Adrenal gland (tissue), 5 donors: ENCODE results near the gene ZSCAN18.

Source experiments
- CTCF ChIP-seq, 6 experiments: fragments of 450-650 bp in 4 of 6; fragments of 200-600 bp in 2 of 6; sonication (generic) in 1 of 6; IDR thresholded peaks; 1 replicate in 5 of 6; 2 replicates in 1 of 6; pipeline versions ENCODE4 v1.5.1 to v1.8.0; 2016 to 2021; ENCODE audit warnings: antibody characterized with exemption in 6 of 6, mild to moderate bottlenecking in 2 of 6, moderate library complexity in 1 of 6
- POLR2A ChIP-seq, 2 donors: fragments of 450-650 bp; IDR thresholded peaks; one replicate each; pipeline ENCODE4 v1.6.1; 2017; ENCODE audit warnings: antibody characterized with exemption in 2 of 2, mild to moderate bottlenecking in 2 of 2, moderate library complexity in 1 of 2
- donor health status: DM: no; HTN: no; CAD: no.

DNA sequence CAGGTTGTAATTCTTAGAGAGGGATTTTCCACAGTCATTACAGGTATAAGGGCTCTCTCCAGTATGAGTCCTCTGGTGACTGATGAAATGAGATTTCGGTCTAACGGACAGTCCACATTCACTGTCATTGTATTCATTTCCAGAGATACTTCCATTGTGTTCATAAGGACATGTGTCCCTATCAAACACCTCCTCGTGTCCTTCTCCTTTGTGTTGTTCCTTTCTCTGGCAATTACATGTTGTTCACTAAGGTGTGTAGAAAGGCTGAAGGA, 10.5 kb upstream of the ZSCAN18 start:
- TF ChIP-seq CTCF (IDR thresholded peaks at IDR 0.05) (no peak), POLR2A (IDR thresholded peaks at IDR 0.05) (no peak)
